Measurements from ENCODE around the gene MYO3B.

GRCh38 chr2:170500770-170501169 is 322.8 kb downstream of the MYO3B start:
- TF ChIP-seq CTCF (IDR thresholded peaks at IDR 0.05) (no peak), POLR2AphosphoS5 (IDR thresholded peaks at IDR 0.05) (no peak), POLR2A (IDR thresholded peaks at IDR 0.05) (no peak), EP300 (IDR thresholded peaks at IDR 0.05) (no peak)
